HS-5 (cell line): ENCODE results near the gene GTF2E1.
A peak's percentile ranks its signal among the peaks of the same experiment; 100 is the strongest.
"Not testable (repeated sequence)": the region's sequence is repeated elsewhere in the genome, so short reads cannot be mapped to it uniquely, and the experiment has no call there.

Source experiments
- DNase-seq: peaks from one replicate; pipeline ENCODE4 v3.0.0-alpha.2; 2012; ENCODE audit warnings: low read depth

GTF2E1 gene

GRCh38 chr3:120753810-120754209, 11.3 kb downstream of the GTF2E1 start:
- peak; percentile 15 for DNase-seq

- no peak for DNase-seq
Observed at GRCh38 chr3:120756061-120756460, 13.5 kb downstream of the GTF2E1 start.

- not testable (repeated sequence) for DNase-seq
Observed at GRCh38 chr3:120758551-120758950, 16.0 kb downstream of the GTF2E1 start.

- DNase-seq, result no peak
Observed at GRCh38 chr3:120762615-120763014, 20.1 kb downstream of the GTF2E1 start.

- DNase-seq, result no peak
Observed at GRCh38 chr3:120763601-120764000, 21.1 kb downstream of the GTF2E1 start.

GRCh38 chr3:120764206-120764605, 21.7 kb downstream of the GTF2E1 start:
- no peak for DNase-seq

GRCh38 chr3:120765830-120766493, 23.4 kb downstream of the GTF2E1 start:
- no peak for DNase-seq

- no peak for DNase-seq
Observed at GRCh38 chr3:120766576-120766975, 24.0 kb downstream of the GTF2E1 start.

- no peak for DNase-seq
Observed at GRCh38 chr3:120767106-120767505, 24.6 kb downstream of the GTF2E1 start.

GRCh38 chr3:120769436-120769835, 26.9 kb downstream of the GTF2E1 start:
- no peak for DNase-seq

- no peak for DNase-seq
Observed at GRCh38 chr3:120770891-120771290, 28.3 kb downstream of the GTF2E1 start.

GRCh38 chr3:120772081-120772480, 29.5 kb downstream of the GTF2E1 start:
- no peak for DNase-seq

GRCh38 chr3:120773932-120774331, 31.4 kb downstream of the GTF2E1 start:
- DNase-seq, result no peak

GRCh38 chr3:120775411-120775810, 32.9 kb downstream of the GTF2E1 start:
- no peak for DNase-seq

- DNase-seq, result no peak
Observed at GRCh38 chr3:120778776-120779175, 36.2 kb downstream of the GTF2E1 start.

- peak; percentile 85 for DNase-seq
Observed at GRCh38 chr3:120780977-120781376, 38.4 kb downstream of the GTF2E1 start.

- not testable (repeated sequence) for DNase-seq
Observed at GRCh38 chr3:120785832-120786231, 43.3 kb downstream of the GTF2E1 start.

GRCh38 chr3:120791010-120791409, 48.5 kb downstream of the GTF2E1 start:
- DNase-seq, result no peak

GRCh38 chr3:120791913-120792312, 49.4 kb downstream of the GTF2E1 start:
- peak; percentile 83 for DNase-seq

GRCh38 chr3:120793601-120794000, 51.1 kb downstream of the GTF2E1 start:
- peak; percentile 53 for DNase-seq

- no peak for DNase-seq
Observed at GRCh38 chr3:120795017-120795648, 52.6 kb downstream of the GTF2E1 start.

GRCh38 chr3:120795959-120796358, 53.4 kb downstream of the GTF2E1 start:
- no peak for DNase-seq

- no peak for DNase-seq
Observed at GRCh38 chr3:120796976-120797375, 54.4 kb downstream of the GTF2E1 start.

GRCh38 chr3:120797857-120798256, 55.3 kb downstream of the GTF2E1 start:
- DNase-seq, result no peak
